Measurements from ENCODE around the gene TSGA10IP. TPM values are rescaled to one million over a fixed set of nuclear protein-coding genes. Genes with fewer than 3 reads are reported as not detected.

TSGA10IP gene
- total and polyA plus RNA-seq, 12 donors = 0.03 to 0.33 (median 0.28) TPM; not detected in 8

GRCh38 chr11:65952052-65952521, 6.8 kb downstream of the TSGA10IP start:
- no peak for TF ChIP-seq CTCF (IDR thresholded peaks at IDR 0.05)
- TF ChIP-seq POLR2A (IDR thresholded peaks at IDR 0.05) = no peak

GRCh38 chr11:65953471-65953870, 8.2 kb downstream of the TSGA10IP start:
- intact Hi-C loops (cut with DNase I) = no loop called here
- Histone ChIP-seq H3K4me3 (no peak overlapping the region), H3K9me3 (replicated peaks in 1 of 3) (no peaks in the 10 kb centered on the region), H3K36me3 (replicated peaks in 1 of 2) (no peaks in the 10 kb centered on the region), H3K4me1 (replicated peaks in 1 of 2) (no peaks in the 10 kb centered on the region), H3K27ac (no peak overlapping the region), H3K27me3 (peaks cover 4% of the 10 kb centered on the region)
- WGBS, 4 donors = 76 to 88% (median 82%) methylated on average over 8 to 20 of the region's 20 CpGs
- TF ChIP-seq POLR2A (IDR thresholded peaks at IDR 0.05) (no peak), CTCF (IDR thresholded peaks at IDR 0.05) (no peak)
- no peak for DNase-seq

More at GRCh38 chr11:65952052-65952521, 6.8 kb downstream of the TSGA10IP start:
- no peaks in the 10 kb centered on the region for H3K36me3 ChIP-seq (replicated peaks in 1 of 2)
- H3K27me3 ChIP-seq = peaks cover 4% of the 10 kb centered on the region
- no peak for DNase-seq
- no peaks in the 10 kb centered on the region for H3K9me3 ChIP-seq (replicated peaks in 1 of 3)
- intact Hi-C loops (cut with DNase I) = no loop called here
- no peak overlapping the region for H3K4me3 ChIP-seq
- no peak overlapping the region for H3K27ac ChIP-seq
- no peaks in the 10 kb centered on the region for H3K4me1 ChIP-seq (replicated peaks in 1 of 2)
- 41 to 64% (median 57%) methylated on average over 6 of the region's 6 CpGs for WGBS, 4 donors

- H3K27me3 ChIP-seq = peaks cover 4% of the 10 kb centered on the region
- no peaks in the 10 kb centered on the region for H3K9me3 ChIP-seq (replicated peaks in 1 of 3)
- H3K36me3 ChIP-seq (replicated peaks in 1 of 2) = no peaks in the 10 kb centered on the region
- no peak for DNase-seq
- 73 to 80% (median 75%) methylated on average over 8 of the region's 8 CpGs for WGBS, 4 donors
- H3K27ac ChIP-seq = no peak overlapping the region
- TF ChIP-seq CTCF (IDR thresholded peaks at IDR 0.05) (no peak), POLR2A (IDR thresholded peaks at IDR 0.05) (no peak)
- H3K4me1 ChIP-seq (replicated peaks in 1 of 2) = no peaks in the 10 kb centered on the region
- intact Hi-C loops (cut with DNase I) = loop anchor here in 1 of 2 donors (5.0 kb wide), 1 partner anchor 32 kb away; no protein-coding TSS in a partner anchor
- no peak overlapping the region for H3K4me3 ChIP-seq
These were observed 9.5 kb downstream of the TSGA10IP start for GRCh38 chr11:65954771-65955170.

- Histone ChIP-seq H3K27me3 (peaks cover 2% of the 10 kb centered on the region), H3K27ac (no peak overlapping the region), H3K4me3 (no peak overlapping the region), H3K4me1 (replicated peaks in 1 of 2) (peaks cover 12 to 16% of the 10 kb centered on the region in 2 donors), H3K36me3 (replicated peaks in 1 of 2) (no peaks in the 10 kb centered on the region), H3K9me3 (replicated peaks in 1 of 3) (no peaks in the 10 kb centered on the region)
- 38 to 58% (median 54%) methylated on average over 1 to 4 of the region's 4 CpGs for WGBS, 4 donors
- no peak for DNase-seq
- TF ChIP-seq POLR2A (IDR thresholded peaks at IDR 0.05) (no peak), CTCF (IDR thresholded peaks at IDR 0.05) (no peak)
- intact Hi-C loops (cut with DNase I) = loop anchor here in 1 of 2 donors (5.0 kb wide), 1 partner anchor 36 kb away; no protein-coding TSS in a partner anchor
These were observed 13.0 kb downstream of the TSGA10IP start for GRCh38 chr11:65958291-65958690.
